GM23338 (cell line): Measurements from ENCODE around the gene RFX4. TPM values are rescaled to one million over a fixed set of nuclear protein-coding genes. Genes with fewer than 3 reads are reported as not detected.

Experiments used
- ATAC-seq: fragments of 200-7000 bp; cut with Tn5 transposase; 3 replicates; pipeline ENCODE4 v1.9.1; 2020
- DNase-seq: peaks from one replicate; pipeline ENCODE4 v3.0.0-alpha.2; 2015; ENCODE audit warnings: low spot score
- H2AFZ ChIP-seq: fragments of 200-600 bp; sonication (generic); 2 replicates; pipeline ENCODE4 v1.8.0; 2016; ENCODE audit warnings: antibody characterized with exemption, mild to moderate bottlenecking, moderate library complexity
- H3F3A ChIP-seq: fragments of 200-600 bp; sonication (generic); replicated peaks from 2 replicates; pipeline ENCODE4 v1.8.0; 2017; ENCODE audit warnings: antibody characterized with exemption, mixed run types, low read depth
- H3K27ac ChIP-seq: fragments of 200-600 bp; sonication (generic); 2 replicates; pipeline ENCODE4 v1.6.1; 2016; ENCODE audit warnings: low read depth
- H3K27me3 ChIP-seq: fragments of 200-600 bp; sonication (generic); 2 replicates; pipeline ENCODE4 v1.8.0; 2016; ENCODE audit warnings: mild to moderate bottlenecking, mixed run types, moderate library complexity; ENCODE audit not compliant: insufficient read depth
- H3K36me3 ChIP-seq: fragments of 200-600 bp; sonication (generic); 2 replicates; pipeline ENCODE4 v1.8.0; 2016; ENCODE audit warnings: mild to moderate bottlenecking; ENCODE audit not compliant: insufficient read depth
- H3K4me1 ChIP-seq: fragments of 200-600 bp; sonication (generic); 2 replicates; pipeline ENCODE4 v1.8.0; 2016; ENCODE audit warnings: mild to moderate bottlenecking, moderate library complexity; ENCODE audit not compliant: insufficient read depth
- H3K4me2 ChIP-seq: fragments of 200-600 bp; sonication (generic); 2 replicates; pipeline ENCODE4 v1.7.1; 2017; ENCODE audit warnings: mixed run types
- H3K4me3 ChIP-seq: fragments of 200-600 bp; sonication (generic); 2 replicates; pipeline ENCODE4 v1.6.1; 2016; ENCODE audit warnings: mixed run types
- H3K79me2 ChIP-seq: fragments of 200-600 bp; sonication (generic); replicated peaks from 2 replicates; pipeline ENCODE4 v1.8.0; 2017; ENCODE audit warnings: mild to moderate bottlenecking; ENCODE audit not compliant: insufficient read depth
- H3K9me2 ChIP-seq: fragments of 200-600 bp; sonication (generic); 2 replicates; pipeline ENCODE4 v1.8.0; 2017; ENCODE audit not compliant: insufficient read depth
- H4K20me1 ChIP-seq: fragments of 200-600 bp; sonication (generic); replicated peaks from 2 replicates; pipeline ENCODE4 v1.8.0; 2017; ENCODE audit warnings: mild to moderate bottlenecking; ENCODE audit not compliant: insufficient read depth
- H3K27ac Mint-ChIP-seq: 2 replicates; pipeline ENCODE4 v1.8.0; 2020; ENCODE audit warnings: inconsistent platforms, mild to moderate bottlenecking, moderate library complexity, mixed read lengths
- H3K27me3 Mint-ChIP-seq: 3 replicates; pipeline ENCODE4 v1.8.0; 2022; ENCODE audit warnings: low read depth, mild to moderate bottlenecking, moderate library complexity, mixed read lengths, inconsistent platforms; ENCODE audit not compliant: insufficient read depth, poor library complexity
- H3K36me3 Mint-ChIP-seq: 3 replicates; pipeline ENCODE4 v1.8.0; 2021; ENCODE audit warnings: low read depth, mild to moderate bottlenecking, inconsistent platforms, moderate library complexity, mixed read lengths
- H3K4me1 Mint-ChIP-seq: 3 replicates; pipeline ENCODE4 v1.8.0; 2020; ENCODE audit warnings: mild to moderate bottlenecking, inconsistent platforms, mixed read lengths
- H3K4me3 Mint-ChIP-seq: 3 replicates; pipeline ENCODE4 v1.8.0; 2021; ENCODE audit warnings: moderate library complexity, mild to moderate bottlenecking, inconsistent platforms, mixed read lengths
- H3K9me3 Mint-ChIP-seq: 3 replicates; pipeline ENCODE4 v1.8.0; 2020; ENCODE audit warnings: moderate library complexity, mild to moderate bottlenecking, inconsistent platforms, mixed read lengths
- CREB1 ChIP-seq: fragments of 250-450 bp; sonication (Bioruptor Pico); IDR thresholded peaks from 2 replicates; pipeline ENCODE4 v1.5.0; 2020; ENCODE audit warnings: low read depth, mild to moderate bottlenecking, moderate library complexity
- EZH2 ChIP-seq: fragments of 200-600 bp; sonication (generic); IDR thresholded peaks from one replicate; pipeline ENCODE4 v1.8.0; 2017; ENCODE audit warnings: antibody characterized with exemption, mild to moderate bottlenecking, low read depth; ENCODE audit not compliant: unreplicated experiment
- EZH2phosphoT487 ChIP-seq: fragments of 200-600 bp; sonication (generic); IDR thresholded peaks from one replicate; pipeline ENCODE4 v1.8.1; 2018; ENCODE audit warnings: antibody characterized with exemption; ENCODE audit not compliant: unreplicated experiment
- JUNB ChIP-seq: IDR thresholded peaks from one replicate; pipeline ENCODE4 v1.6.1; 2016; ENCODE audit warnings: antibody characterized with exemption; ENCODE audit not compliant: unreplicated experiment
- NANOG ChIP-seq: IDR thresholded peaks from 2 replicates; pipeline ENCODE4 v1.6.1; 2016; ENCODE audit warnings: antibody characterized with exemption, borderline replicate concordance
- POLR2AphosphoS5 ChIP-seq: IDR thresholded peaks from 2 replicates; pipeline ENCODE4 v1.6.1; 2016; ENCODE audit warnings: antibody characterized with exemption, low read depth
- STAT1 ChIP-seq: IDR thresholded peaks from one replicate; pipeline ENCODE4 v1.6.1; 2016; ENCODE audit warnings: antibody characterized with exemption; ENCODE audit not compliant: unreplicated experiment
- ZNF114 ChIP-seq: fragments of 250-450 bp; sonication (Bioruptor Pico); IDR thresholded peaks from 2 replicates; pipeline ENCODE4 v1.5.0; 2020; ENCODE audit warnings: mild to moderate bottlenecking, moderate library complexity
- ZNF331 ChIP-seq: fragments of 250-450 bp; sonication (Bioruptor Pico); IDR thresholded peaks from 2 replicates; pipeline ENCODE4 v1.5.0; 2020; ENCODE audit warnings: low read depth, mild to moderate bottlenecking, moderate library complexity
- polyA plus RNA-seq: library from polyadenylated mRNA; unstranded; fragments of >200 nt; fragmentation: Nextera tagmentation; extraction: Ambion mirVana; gene quantifications from 2 replicates; pipeline ENCODE4 v1.2.1, GENCODE V29; 2016
- total RNA-seq: library from RNA; depleted of rRNA; stranded (reverse); fragments of >200 nt; shearing (Covaris generic); gene quantifications from 2 replicates; pipeline ENCODE4 v1.2.3, GENCODE V29; 2014
- TF ChIP-seq, protein P1 (sequence below): IDR thresholded peaks from 2 replicates; pipeline ENCODE4 v1.6.1; 2016; ENCODE audit warnings: antibody characterized with exemption
- TF ChIP-seq, protein P2 (sequence below): IDR thresholded peaks from one replicate; pipeline ENCODE4 v1.6.1; 2018; ENCODE audit warnings: antibody characterized with exemption; ENCODE audit not compliant: unreplicated experiment
- TF ChIP-seq, protein P3 (sequence below), 2 experiments: fragments of 200-600 bp in 1 of 2; sonication (generic) in 1 of 2; conservative IDR thresholded peaks; 2 replicates each; pipeline versions ENCODE4 v1.5.1 to v1.6.1; 2016 to 2017; ENCODE audit warnings: antibody characterized with exemption in 2 of 2, low read depth in 2 of 2, mild to moderate bottlenecking in 2 of 2, moderate library complexity in 1 of 2
- TF ChIP-seq, protein P4 (sequence below): fragments of 250-450 bp; sonication (Bioruptor Pico); IDR thresholded peaks from 2 replicates; pipeline ENCODE4 v1.5.0; 2020; ENCODE audit warnings: mild to moderate bottlenecking, moderate library complexity

The RFX4 gene
- total and polyA plus RNA-seq, 2 experiments from 2014 or later: 0.23 TPM; not detected in 1

DNA sequence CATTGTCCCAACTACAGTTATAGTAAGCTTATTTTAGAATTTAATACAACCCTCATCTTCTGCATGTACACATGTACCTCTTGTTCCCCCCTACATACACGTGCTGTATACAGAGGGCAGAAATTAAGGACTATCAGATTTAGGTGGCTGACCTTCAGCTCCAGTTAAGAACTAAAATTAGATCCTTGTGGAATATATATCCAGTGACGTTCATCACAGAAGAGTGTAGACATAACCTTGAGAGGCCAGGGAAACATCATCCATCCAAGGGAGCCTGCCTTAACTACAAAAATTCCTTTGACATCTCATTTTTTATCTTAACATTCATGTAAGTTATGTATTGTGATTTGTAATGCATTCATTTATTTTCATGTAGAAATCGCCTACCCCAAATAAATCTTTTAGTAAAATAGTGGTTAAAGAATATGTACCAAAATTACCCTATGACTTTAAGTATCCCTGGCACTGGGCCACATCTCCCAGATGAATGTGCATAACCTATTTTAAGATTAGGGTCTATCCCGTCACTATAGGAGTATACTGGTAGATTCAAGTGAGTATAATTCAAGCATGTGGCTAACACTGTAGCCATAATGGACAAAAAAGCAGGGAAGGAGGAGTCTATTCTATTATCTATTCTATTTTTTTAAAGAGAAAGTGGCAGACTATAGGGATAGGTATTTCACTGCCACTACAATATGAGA lies 219.2 kb downstream of the RFX4 start:
- Mint-ChIP-seq H3K36me3 (peaks cover 15% of the 10 kb centered on the region), H3K27me3 (no peaks in the 10 kb centered on the region), H3K4me3 (no peak overlapping the region), H3K9me3 (no peaks in the 10 kb centered on the region), H3K27ac (no peak overlapping the region), H3K4me1 (no peaks in the 10 kb centered on the region)
- Histone ChIP-seq H3K27me3 (no peaks in the 10 kb centered on the region), H3K27ac (no peak overlapping the region), H3K4me1 (no peaks in the 10 kb centered on the region), H3F3A (no peaks in the 10 kb centered on the region), H2AFZ (no peak overlapping the region), H4K20me1 (0 out of 2 replicates have a peak, but pooled peaks cover 6% of the 10 kb centered on the region), H3K4me2 (no peak overlapping the region), H3K4me3 (no peak overlapping the region), H3K9me2 (no peaks in the 10 kb centered on the region), H3K36me3 (no peaks in the 10 kb centered on the region), H3K79me2 (peaks cover 2% of the 10 kb centered on the region; the same call in 1 of the 2 replicates)
- ATAC-seq (no peak), DNase-seq (no peak)
- TF ChIP-seq STAT1 (no peak), JUNB (no peak), CREB1 (CRISPR knock-in tag) (no peak), EZH2 (no peak), EZH2phosphoT487 (no peak), ZNF331 (CRISPR knock-in tag) (no peak), NANOG (no peak), ZNF114 (no peak), POLR2AphosphoS5 (no peak)
- TF ChIP-seq, protein P1, sequence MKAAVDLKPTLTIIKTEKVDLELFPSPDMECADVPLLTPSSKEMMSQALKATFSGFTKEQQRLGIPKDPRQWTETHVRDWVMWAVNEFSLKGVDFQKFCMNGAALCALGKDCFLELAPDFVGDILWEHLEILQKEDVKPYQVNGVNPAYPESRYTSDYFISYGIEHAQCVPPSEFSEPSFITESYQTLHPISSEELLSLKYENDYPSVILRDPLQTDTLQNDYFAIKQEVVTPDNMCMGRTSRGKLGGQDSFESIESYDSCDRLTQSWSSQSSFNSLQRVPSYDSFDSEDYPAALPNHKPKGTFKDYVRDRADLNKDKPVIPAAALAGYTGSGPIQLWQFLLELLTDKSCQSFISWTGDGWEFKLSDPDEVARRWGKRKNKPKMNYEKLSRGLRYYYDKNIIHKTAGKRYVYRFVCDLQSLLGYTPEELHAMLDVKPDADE: no peak
- TF ChIP-seq, protein P2, sequence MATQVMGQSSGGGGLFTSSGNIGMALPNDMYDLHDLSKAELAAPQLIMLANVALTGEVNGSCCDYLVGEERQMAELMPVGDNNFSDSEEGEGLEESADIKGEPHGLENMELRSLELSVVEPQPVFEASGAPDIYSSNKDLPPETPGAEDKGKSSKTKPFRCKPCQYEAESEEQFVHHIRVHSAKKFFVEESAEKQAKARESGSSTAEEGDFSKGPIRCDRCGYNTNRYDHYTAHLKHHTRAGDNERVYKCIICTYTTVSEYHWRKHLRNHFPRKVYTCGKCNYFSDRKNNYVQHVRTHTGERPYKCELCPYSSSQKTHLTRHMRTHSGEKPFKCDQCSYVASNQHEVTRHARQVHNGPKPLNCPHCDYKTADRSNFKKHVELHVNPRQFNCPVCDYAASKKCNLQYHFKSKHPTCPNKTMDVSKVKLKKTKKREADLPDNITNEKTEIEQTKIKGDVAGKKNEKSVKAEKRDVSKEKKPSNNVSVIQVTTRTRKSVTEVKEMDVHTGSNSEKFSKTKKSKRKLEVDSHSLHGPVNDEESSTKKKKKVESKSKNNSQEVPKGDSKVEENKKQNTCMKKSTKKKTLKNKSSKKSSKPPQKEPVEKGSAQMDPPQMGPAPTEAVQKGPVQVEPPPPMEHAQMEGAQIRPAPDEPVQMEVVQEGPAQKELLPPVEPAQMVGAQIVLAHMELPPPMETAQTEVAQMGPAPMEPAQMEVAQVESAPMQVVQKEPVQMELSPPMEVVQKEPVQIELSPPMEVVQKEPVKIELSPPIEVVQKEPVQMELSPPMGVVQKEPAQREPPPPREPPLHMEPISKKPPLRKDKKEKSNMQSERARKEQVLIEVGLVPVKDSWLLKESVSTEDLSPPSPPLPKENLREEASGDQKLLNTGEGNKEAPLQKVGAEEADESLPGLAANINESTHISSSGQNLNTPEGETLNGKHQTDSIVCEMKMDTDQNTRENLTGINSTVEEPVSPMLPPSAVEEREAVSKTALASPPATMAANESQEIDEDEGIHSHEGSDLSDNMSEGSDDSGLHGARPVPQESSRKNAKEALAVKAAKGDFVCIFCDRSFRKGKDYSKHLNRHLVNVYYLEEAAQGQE: no peak
- TF ChIP-seq, protein P3, sequence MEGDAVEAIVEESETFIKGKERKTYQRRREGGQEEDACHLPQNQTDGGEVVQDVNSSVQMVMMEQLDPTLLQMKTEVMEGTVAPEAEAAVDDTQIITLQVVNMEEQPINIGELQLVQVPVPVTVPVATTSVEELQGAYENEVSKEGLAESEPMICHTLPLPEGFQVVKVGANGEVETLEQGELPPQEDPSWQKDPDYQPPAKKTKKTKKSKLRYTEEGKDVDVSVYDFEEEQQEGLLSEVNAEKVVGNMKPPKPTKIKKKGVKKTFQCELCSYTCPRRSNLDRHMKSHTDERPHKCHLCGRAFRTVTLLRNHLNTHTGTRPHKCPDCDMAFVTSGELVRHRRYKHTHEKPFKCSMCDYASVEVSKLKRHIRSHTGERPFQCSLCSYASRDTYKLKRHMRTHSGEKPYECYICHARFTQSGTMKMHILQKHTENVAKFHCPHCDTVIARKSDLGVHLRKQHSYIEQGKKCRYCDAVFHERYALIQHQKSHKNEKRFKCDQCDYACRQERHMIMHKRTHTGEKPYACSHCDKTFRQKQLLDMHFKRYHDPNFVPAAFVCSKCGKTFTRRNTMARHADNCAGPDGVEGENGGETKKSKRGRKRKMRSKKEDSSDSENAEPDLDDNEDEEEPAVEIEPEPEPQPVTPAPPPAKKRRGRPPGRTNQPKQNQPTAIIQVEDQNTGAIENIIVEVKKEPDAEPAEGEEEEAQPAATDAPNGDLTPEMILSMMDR (conservative IDR thresholded peaks at IDR 0.05; ENCODE audit: low read depth in 2 of 2): no peak
- TF ChIP-seq, protein P4, sequence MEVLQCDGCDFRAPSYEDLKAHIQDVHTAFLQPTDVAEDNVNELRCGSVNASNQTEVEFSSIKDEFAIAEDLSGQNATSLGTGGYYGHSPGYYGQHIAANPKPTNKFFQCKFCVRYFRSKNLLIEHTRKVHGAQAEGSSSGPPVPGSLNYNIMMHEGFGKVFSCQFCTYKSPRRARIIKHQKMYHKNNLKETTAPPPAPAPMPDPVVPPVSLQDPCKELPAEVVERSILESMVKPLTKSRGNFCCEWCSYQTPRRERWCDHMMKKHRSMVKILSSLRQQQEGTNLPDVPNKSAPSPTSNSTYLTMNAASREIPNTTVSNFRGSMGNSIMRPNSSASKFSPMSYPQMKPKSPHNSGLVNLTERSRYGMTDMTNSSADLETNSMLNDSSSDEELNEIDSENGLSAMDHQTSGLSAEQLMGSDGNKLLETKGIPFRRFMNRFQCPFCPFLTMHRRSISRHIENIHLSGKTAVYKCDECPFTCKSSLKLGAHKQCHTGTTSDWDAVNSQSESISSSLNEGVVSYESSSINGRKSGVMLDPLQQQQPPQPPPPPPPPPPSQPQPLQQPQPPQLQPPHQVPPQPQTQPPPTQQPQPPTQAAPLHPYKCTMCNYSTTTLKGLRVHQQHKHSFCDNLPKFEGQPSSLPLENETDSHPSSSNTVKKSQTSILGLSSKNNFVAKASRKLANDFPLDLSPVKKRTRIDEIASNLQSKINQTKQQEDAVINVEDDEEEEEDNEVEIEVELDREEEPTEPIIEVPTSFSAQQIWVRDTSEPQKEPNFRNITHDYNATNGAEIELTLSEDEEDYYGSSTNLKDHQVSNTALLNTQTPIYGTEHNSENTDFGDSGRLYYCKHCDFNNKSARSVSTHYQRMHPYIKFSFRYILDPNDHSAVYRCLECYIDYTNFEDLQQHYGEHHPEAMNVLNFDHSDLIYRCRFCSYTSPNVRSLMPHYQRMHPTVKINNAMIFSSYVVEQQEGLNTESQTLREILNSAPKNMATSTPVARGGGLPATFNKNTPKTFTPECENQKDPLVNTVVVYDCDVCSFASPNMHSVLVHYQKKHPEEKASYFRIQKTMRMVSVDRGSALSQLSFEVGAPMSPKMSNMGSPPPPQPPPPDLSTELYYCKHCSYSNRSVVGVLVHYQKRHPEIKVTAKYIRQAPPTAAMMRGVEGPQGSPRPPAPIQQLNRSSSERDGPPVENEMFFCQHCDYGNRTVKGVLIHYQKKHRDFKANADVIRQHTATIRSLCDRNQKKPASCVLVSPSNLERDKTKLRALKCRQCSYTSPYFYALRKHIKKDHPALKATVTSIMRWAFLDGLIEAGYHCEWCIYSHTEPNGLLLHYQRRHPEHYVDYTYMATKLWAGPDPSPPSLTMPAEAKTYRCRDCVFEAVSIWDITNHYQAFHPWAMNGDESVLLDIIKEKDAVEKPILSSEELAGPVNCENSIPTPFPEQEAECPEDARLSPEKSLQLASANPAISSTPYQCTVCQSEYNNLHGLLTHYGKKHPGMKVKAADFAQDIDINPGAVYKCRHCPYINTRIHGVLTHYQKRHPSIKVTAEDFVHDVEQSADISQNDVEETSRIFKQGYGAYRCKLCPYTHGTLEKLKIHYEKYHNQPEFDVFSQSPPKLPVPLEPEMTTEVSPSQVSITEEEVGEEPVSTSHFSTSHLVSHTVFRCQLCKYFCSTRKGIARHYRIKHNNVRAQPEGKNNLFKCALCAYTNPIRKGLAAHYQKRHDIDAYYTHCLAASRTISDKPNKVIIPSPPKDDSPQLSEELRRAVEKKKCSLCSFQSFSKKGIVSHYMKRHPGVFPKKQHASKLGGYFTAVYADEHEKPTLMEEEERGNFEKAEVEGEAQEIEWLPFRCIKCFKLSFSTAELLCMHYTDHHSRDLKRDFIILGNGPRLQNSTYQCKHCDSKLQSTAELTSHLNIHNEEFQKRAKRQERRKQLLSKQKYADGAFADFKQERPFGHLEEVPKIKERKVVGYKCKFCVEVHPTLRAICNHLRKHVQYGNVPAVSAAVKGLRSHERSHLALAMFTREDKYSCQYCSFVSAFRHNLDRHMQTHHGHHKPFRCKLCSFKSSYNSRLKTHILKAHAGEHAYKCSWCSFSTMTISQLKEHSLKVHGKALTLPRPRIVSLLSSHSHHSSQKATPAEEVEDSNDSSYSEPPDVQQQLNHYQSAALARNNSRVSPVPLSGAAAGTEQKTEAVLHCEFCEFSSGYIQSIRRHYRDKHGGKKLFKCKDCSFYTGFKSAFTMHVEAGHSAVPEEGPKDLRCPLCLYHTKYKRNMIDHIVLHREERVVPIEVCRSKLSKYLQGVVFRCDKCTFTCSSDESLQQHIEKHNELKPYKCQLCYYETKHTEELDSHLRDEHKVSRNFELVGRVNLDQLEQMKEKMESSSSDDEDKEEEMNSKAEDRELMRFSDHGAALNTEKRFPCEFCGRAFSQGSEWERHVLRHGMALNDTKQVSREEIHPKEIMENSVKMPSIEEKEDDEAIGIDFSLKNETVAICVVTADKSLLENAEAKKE: no peak
